Cardiac septum (tissue), 1 donor: ENCODE measurements around the gene CFAP68. TPM values are rescaled to one million over a fixed set of nuclear protein-coding genes. Genes with fewer than 3 reads are reported as not detected.
A peak's percentile ranks its signal among the peaks of the same experiment; 100 is the strongest.
"Not testable (repeated sequence)": the region's sequence is repeated elsewhere in the genome, so short reads cannot be mapped to it uniquely, and the experiment has no call there.

Source experiments
- DNase-seq: peaks from one replicate; pipeline ENCODE4 v3.0.0-alpha.2; 2020; ENCODE audit warnings: low spot score
- intact Hi-C: fragments of 100-400 bp; cut with DNase I; formaldehyde crosslinking; loops from one replicate; pipeline ENCODE4 v1.14.0; 2022
- total RNA-seq: library from RNA; stranded (reverse); fragmentation: NEBNext Ultra II Directional; extraction: Animal tissue kit (Norgen Biotek cat#: 25700); gene quantifications from one replicate; pipeline ENCODE4 v1.2.1, GENCODE V29; 2021
- donor health status: DM: no; HTN: no; CAD: no.

CFAP68 gene
- total RNA-seq, 1 donor from 2014 or later, result 27.8 TPM

DNA sequence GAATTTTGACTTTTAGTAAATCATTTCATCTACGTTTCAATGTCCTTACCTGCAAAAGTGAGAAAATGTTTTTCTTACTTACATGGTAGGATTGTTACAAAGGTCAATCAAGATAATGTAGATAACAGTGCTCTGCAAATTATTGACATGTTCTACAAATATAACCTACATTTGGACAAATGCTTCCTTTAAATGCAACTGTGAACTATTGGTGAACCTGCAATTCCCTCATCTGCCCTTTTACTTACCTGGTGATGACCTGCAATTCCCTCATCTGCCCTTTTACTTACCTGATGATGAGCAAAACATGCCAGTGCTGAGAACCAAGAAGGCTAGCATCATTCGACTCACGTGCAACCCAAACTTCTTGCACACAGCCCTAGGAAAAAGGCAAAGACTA, 19.1 kb upstream of the CFAP68 start:
- intact Hi-C loops, result no loop called here
- DNase-seq, result no peak

DNA sequence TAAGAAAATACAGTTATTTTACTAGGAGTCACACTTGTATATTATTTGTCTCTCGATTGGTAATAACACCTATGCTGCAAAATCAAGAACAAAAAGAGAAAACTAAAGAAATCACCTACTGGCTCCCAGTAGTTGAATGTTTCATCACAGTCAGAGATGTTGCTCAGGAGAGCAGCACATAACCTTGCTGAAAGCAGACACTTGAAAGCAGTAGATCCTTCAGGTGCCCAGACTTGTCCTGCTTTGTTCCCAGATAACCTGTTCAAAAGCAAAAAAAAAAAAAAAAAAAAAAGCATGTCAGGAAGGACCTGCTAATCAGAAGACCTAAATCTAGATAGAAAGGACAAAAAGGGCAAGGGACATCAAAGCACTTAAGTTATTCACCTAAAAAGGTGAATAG, 9.2 kb upstream of the CFAP68 start:
- intact Hi-C loops, result no loop called here
- no peak for DNase-seq

DNA sequence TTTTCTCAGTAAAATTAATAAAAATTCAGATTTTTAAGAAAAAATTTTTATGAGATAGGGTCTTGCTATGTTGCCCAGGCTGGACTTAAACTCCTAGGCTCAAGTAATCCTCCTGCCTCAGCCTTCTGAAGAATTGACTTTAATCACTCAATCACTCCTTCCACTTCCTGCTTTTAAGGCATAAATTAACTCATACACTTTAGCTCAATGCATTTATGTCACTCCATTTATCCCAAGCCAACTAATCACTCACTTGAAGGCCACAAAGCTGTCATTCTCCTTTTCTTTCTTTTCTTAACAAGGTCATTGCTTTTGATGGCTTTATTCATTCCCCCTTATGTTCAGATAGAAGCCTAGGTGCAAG, 8.8 kb upstream of the CFAP68 start:
- intact Hi-C loops, result no loop called here
- no peak for DNase-seq

DNA sequence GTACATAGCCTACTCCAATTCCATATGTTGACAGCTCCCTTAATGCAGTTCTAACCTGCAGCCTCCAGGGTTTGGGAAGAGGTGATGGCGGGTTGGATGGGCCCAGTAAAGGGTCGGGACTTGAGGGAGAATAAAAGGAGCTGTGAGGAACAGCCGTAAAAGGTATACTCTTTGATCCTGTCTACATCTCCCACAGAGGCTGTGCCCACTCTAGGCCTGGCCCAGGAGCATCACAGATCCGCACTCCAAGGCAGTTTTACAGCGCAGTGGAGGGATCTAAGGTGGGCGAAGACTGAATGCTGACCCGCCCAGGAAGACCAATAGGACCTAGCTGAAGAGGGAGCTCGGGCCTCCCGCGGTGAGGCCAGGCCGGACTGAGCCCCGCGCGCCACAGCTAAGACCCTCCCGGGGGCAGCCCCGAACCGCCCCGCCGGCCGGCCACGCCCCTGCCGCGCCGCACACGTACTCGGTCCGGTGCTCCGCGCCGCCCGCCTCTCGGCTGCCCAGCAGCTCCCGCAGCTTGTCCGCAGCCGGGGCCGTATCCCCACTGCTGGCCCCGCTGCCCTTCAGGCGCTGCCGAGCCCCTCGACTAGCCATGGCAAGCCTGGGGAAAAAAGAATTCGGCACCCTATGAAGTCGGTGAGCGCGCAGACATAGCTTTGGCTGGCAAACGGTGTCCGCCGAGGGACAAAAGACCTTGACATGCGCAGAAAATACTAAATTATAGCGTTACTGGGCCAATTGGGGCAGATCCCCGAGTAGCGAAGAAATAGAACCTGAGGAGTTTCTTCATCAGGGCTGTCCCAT, 8.3 kb upstream of the CFAP68 start, which contains the start of gene ALG9:
Gene ALG9 (minus strand): TSS at position 696 of the 807 bp plus-strand sequence. CDS start 99 bp downstream, at position 597.
- intact Hi-C loops, result no loop called here
- peak; percentile 90 for DNase-seq

DNA sequence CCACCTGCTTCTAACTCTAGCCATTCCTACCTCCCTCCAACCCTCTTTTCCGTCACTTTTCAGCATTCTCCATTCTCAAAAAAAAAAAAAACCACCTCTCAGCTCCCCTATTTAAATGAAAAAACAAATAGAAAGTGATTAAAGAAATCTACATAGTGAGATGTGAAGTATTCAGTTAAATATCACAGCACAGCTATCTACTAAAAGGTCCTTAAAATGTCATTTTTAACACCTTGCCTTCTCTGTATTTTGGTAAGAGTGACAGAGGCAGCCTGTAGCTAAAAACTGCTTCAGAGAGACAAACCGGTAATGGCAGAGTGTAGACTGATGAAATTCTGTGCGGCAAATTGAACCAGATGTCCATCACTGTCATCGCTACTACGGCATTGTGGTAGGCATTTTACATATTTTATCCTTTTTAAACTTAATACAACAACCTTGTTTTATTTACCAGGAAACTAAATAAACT, 7.6 kb upstream of the CFAP68 start:
- intact Hi-C loops, result no loop called here

DNA sequence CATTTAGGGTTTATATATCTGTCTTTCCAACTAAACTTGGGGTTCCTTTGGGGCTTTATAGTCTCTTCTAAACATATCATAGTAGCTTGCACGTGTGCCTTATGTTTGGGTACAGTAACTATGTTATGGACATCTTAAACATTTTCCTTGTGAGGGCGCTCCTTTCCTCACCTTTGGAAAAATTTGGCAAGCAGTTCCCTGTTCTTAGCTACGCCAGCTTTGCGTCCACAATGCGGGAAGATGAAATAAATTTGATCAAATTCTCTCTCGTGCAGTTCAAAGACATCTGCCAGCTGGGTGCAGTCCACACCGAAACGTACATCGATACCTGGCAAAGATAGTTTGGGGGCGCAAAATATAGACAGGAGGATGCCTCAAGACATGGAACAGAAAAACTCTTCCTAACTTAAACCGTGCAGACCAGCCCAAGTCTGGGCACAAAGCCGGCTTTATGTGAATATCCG, 924 bp upstream of the CFAP68 start:
- DNase-seq, result no peak
- intact Hi-C loops, result loop anchor here (2.0 to 5.0 kb wide), 4 partner anchors 49 to 194 kb away; partner anchors contain the start of genes NKAPD1 and PIH1D2

More for the DNA sequence above, 7.6 kb upstream of the CFAP68 start:
- no peak for DNase-seq

DNA sequence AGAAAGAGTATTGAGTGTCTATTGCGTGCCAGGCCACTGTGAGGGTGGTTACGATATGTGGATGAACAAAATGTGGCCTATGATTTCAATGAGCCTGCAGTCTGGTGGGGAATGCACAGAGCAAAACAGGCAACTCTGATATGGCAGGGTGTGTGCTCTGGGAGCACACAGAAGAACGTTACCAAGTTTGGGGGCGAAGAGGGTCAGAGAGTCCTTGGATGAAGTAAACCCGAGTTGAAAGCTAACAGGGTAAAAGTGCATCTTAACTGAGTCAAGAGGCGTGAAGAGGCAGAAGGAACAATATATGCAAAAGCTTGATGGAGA, 258 bp downstream of the CFAP68 start:
- DNase-seq, result no peak
- intact Hi-C loops, result loop anchor here (2.0 to 5.0 kb wide), 4 partner anchors 48 to 193 kb away; partner anchors contain the start of genes NKAPD1 and PIH1D2

DNA sequence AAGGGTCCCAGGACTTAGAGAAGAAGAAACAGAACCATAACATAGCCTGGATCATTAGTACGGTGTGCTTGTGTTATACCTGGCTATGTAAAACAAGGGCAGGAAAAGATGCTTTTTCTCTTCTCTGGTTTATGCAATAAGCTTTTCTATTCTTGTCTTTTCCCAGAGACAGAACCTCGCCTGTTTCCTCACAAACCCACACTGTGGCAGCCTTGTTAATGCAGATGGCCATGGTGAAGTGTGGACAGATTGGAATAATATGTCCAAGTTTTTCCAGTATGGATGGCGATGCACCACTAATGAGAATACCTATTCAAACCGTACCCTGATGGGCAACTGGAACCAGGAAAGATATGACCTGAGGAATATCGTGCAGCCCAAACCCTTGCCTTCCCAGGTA, 2.9 kb downstream of the CFAP68 start:
- no peak for DNase-seq
- intact Hi-C loops, result no loop called here

DNA sequence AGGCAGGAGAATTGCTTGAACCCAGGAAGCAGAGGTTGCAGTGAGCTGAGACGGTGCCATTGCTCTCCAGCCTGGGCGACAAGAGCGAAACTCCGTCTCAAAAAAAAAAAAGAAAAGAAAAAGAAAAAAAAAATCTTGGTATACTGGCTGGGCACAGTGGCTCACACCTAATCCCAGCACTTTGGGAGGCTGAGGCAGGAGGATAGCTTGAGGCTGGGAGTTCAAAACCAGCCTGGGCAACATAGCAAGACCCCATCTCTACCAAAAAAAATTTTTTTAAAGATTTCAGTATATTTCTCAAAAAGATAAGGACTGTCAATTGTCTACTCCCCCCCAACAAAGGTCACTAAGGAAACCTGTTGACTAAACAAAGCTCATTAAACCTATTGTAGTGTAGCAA, 5.7 kb downstream of the CFAP68 start:
- DNase-seq, intact Hi-C loops: not testable (repeated sequence)

DNA sequence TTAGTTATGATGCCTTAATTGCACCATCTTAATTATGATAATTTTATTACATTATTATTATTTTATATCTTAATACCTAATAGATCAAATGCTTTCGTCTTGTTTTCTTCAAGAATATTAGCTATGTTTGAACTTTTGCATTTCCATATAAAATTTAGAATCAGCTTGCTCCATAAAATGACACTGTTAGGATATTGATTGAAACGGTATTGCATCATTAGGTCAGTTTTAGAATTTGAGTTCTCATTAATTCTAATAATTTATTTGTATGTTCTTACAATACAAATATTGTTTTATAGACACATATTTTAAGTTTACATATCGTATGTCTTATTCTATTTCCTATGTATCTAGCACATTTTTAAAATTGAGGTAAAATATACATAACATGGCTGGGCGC, 6.7 kb downstream of the CFAP68 start:
- DNase-seq, result no peak
- intact Hi-C loops, result no loop called here

DNA sequence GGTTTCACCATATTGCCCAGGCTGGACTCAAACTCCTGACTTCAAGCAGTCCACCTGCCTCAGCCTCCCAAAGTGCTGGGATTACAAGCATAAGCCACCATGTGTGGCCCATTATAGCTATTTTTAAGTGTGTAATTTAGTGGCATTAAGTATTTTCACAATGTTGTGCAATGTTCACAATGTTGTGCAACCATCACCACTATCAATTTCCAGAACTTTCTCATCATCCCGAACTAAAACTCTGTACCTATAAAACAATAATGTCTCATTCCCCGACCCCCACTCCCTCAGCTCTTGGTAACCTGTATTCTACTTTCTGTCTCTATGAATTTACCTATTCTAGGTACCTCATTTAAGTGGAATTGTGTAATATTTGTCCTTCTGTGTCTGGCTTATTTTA, 7.5 kb downstream of the CFAP68 start:
- intact Hi-C loops, result no loop called here

DNA sequence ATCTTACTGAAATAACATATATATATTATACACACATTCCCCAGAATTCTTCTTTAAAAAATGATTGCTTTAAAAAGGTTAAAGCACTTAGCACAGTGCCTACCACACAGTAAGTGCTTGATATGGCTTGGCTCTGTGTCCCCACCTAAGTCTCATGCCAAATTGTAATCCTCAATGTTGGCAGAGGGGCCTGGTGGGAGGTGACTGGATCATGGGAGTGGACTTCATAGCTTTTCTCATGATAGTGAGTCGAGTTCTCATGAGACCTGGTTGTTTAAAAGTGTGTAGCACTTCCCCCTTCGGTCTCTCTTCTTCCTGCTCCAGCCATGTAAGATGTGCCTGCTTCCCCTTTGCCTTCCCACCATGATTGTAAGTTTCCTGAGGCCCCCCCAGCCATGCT, 26.1 kb downstream of the CFAP68 start:
- intact Hi-C loops, result no loop called here
- no peak for DNase-seq

More for the DNA sequence above, 7.5 kb downstream of the CFAP68 start:
- no peak for DNase-seq

DNA sequence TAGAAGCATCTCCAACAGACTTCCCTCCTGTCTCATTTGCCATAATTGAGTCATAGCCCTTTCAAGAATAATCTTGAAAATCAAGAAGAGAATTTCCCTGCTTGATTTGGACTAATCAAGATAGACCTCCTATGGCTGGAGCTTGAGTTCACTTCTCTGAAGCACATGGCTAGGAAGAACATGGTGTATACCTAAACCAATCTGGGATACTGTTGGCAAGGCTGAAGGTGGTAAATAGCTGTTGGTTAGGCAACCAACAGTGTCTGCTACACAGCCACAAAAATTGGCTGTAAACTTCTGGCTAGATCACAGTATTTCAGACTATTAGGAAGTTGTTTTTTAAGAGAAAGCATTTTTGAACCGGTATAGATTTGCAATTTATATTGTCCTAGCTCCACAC, 27.3 kb downstream of the CFAP68 start:
- no peak for DNase-seq
- intact Hi-C loops, result no loop called here

DNA sequence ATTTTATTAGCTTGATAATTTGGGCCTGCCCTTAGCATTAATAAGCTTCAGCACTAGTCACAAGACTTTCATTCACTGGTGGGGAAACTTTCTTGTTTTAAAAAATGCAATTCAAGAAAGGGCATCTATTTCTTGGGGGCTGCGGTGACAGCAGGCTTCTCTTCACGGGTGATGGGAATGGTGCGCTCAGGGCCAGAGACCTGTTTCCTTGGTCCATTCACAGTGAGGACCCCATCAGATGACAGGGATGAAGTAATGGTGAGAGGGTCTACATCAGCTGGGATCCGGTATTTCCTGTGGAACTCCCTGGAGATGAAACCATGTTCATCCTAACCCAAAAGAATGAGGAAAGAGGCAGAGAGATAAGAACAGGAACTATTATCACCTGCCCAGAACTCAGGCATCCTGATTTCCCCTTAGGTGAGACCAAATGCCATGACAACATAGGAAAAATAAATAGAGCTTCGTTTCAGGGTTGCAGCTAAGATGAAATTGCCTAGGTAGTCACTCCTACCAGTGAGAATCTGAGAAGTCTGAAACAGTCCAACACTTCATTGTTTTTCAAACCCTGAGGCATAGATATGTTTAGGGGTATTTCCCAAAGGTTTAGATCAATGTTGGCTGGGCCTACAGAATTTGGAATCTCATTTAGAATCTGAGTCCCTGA, 29.4 kb downstream of the CFAP68 start:
- no peak for DNase-seq
- intact Hi-C loops, result no loop called here

DNA sequence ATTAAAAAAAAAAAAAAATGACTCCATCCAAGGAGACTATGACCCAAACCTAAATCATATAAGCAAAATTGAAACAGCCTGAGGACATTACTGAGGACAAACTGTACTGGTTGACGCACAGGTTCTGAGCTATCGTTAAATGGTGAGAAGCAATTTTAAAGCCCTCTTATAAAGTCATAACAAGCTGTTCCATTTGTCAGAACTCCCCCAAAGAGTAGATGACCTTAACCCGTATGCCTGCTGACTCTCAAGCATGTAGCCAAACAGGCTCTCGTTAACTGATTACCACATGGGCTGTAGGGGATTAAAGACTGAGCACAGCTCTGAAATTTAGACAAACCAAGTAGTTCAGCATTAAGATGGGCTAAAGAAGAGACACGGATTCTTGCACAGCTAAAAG, 30.0 kb downstream of the CFAP68 start:
- DNase-seq, result no peak
- intact Hi-C loops, result no loop called here

DNA sequence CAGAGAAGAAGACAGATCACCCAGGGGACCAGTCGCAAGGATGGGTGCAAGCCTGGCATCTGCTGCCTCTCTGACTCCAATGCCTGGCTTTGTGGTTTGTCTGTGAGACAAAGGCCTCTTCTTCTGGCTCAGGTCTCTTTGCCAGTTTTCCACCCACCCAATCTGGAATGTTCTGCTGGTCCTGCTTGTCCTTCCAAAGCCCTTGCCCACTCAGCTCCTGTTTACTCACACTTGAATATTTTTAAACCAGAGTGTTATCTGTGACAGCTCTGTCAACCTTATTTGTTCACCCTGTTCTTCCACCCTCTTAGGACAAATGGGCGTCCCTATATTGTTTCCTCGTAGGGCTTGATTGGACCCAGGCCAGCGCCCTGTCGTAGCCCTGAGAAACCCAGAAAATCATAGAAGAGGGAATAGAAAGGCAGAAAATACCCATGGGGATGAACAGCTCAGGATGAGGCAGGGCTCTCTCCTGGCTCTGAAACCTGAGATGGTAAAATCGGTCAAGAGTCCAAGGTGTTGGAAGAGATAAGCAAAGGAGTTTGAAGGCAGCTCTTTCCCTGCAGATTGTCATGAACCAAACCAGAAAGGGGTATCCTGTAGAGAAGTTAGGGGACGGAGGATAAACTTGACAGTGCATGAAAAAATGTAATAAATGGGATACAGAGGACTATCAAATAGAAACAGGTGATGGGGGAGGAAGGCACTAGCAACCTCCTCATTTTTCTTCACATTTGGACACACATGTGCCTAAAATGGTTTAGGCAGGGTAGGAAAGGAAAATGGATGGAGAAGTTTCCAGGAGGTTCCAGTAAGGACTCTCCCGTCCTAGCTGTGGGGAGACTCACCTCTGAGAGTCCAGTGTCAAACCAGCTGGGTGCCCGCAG, 31.6 kb downstream of the CFAP68 start:
- intact Hi-C loops, result no loop called here
- DNase-seq, result no peak

DNA sequence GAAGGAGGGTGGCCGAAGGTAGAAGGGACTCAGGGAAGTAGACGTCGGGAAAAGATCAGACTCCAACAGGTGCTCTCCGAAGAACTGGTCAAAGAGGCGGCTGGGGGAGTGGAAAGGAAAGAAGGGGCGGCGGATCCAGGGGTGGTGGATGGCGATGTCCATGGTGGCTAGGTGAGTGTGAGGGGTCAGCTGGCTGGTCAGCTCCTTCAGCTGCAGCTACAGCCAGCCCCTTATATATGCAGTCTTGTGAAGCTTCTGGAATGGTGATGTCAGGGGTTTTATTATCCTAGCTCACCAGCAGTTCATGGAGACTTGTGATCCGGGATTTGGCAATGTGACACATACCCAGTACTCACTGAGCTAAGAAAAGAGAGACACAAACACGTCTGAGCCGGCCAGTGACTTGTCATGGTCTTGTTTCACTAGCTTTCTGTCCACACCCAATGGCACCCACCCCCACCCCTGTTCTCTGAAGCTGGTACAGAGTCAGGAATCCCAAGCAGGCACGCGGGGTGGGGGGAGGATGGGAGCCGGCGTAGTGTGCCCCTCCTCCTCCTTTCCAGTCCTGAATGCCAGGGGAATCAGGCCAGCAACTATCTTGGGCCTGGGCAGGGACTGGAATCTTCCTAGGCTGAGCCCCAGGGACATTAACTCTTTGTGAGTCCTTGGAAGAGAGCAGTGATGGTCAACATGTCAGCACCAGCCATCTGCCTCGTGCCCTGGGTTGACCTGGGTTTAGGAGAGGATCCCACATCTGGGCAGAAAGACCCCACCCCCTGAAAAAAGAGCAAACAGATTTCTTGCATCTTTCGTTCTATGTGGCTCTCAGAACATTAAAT, 32.4 kb downstream of the CFAP68 start, which contains the start of gene CRYAB:
Gene CRYAB (minus strand): TSS at position 208 of the 839 bp plus-strand sequence. CDS start 46 bp downstream, at position 162.
- intact Hi-C loops, result no loop called here
- DNase-seq, result peak; percentile 93

DNA sequence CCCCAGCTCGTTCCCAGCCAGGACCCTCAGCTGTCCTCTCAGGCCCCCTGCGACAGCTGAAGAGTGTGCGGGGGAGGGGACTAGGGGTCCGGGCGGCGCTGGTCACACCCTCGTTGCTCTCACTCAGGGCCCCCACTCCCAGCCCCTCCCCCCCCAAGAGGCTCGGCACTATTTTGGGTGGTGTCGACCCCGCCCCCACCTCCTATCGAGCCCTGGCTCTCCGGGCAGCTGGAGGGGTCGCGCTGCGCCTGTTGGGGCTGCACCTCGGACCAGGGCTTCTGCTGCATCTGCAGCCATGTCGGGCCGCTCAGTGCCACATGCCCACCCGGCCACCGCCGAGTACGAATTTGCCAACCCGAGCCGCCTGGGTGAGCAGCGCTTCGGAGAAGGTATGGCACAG, 33.2 kb downstream of the CFAP68 start, which contains the start of gene HSPB2:
Gene HSPB2 (plus strand): TSS at position 200 of the 400 bp plus-strand sequence. CDS start 96 bp downstream, at position 296.
- DNase-seq, result no peak
- intact Hi-C loops, result no loop called here
